Stimulated activated CD4-positive, alpha-beta T cell treated with anti-CD3 and anti-CD28 coated beads, Interleukin-15, amount 100 ng/mL, for 1 hour (primary cell): Measurements from ENCODE around the gene ZNF35.
"Not testable (repeated sequence)": the region's sequence is repeated elsewhere in the genome, so short reads cannot be mapped to it uniquely, and the experiment has no call there.

Source experiments
- DNase-seq, 2 donors: peaks; one replicate each; pipeline ENCODE4 v3.0.0-alpha.2; 2020; ENCODE audit warnings: low read depth in 1 of 2, low spot score in 1 of 2

ZNF35 gene

GRCh38 chr3:44648564-44649229 is at the start of gene ZNF35:
TSS of gene ZNF35 (plus strand) at chr3:44648732. CDS start at chr3:44651068, 2,336 bp downstream.
- peak in 1 of 2 donors; percentile 18 for DNase-seq

- DNase-seq = no peak
These were observed 46.8 kb upstream of the ZNF35 start for GRCh38 chr3:44601749-44602148.

- no peak for DNase-seq
These were observed 35.9 kb upstream of the ZNF35 start for GRCh38 chr3:44612678-44613077.

- peak; percentile 7 to 36 for DNase-seq
These were observed 23.6 kb upstream of the ZNF35 start, which contains the start of gene ZNF197 for GRCh38 chr3:44624749-44625480. TSS of gene ZNF197 (plus strand) at chr3:44625036. CDS start at chr3:44629155, 4,119 bp downstream.

- no peak for DNase-seq
These were observed 19.8 kb upstream of the ZNF35 start for GRCh38 chr3:44628716-44629115.

- no peak for DNase-seq
These were observed 16.3 kb upstream of the ZNF35 start for GRCh38 chr3:44632193-44632592.

GRCh38 chr3:44642337-44642736 is 6.2 kb upstream of the ZNF35 start:
- DNase-seq = no peak

GRCh38 chr3:44643024-44643423 is 5.5 kb upstream of the ZNF35 start:
- no peak for DNase-seq

GRCh38 chr3:44647771-44648170 is 761 bp upstream of the ZNF35 start:
- DNase-seq = no peak

GRCh38 chr3:44649709-44650108 is 1.2 kb downstream of the ZNF35 start:
- no peak for DNase-seq

GRCh38 chr3:44654039-44654438 is 5.5 kb downstream of the ZNF35 start:
- no peak for DNase-seq

- no peak for DNase-seq
These were observed 10.5 kb downstream of the ZNF35 start for GRCh38 chr3:44659015-44659414.

GRCh38 chr3:44659434-44659833 is 10.9 kb downstream of the ZNF35 start:
- DNase-seq = no peak

GRCh38 chr3:44661189-44661588 is 12.7 kb downstream of the ZNF35 start:
- no peak for DNase-seq

- DNase-seq = no peak
These were observed 16.6 kb downstream of the ZNF35 start for GRCh38 chr3:44665173-44665572.

- DNase-seq = no peak
These were observed 17.8 kb downstream of the ZNF35 start for GRCh38 chr3:44666346-44666745.

GRCh38 chr3:44669760-44670159 is 21.2 kb downstream of the ZNF35 start:
- no peak for DNase-seq

- DNase-seq = not testable (repeated sequence)
These were observed 24.9 kb downstream of the ZNF35 start for GRCh38 chr3:44673466-44673865.

GRCh38 chr3:44674211-44674610 is 25.7 kb downstream of the ZNF35 start:
- no peak for DNase-seq

- no peak for DNase-seq
These were observed 30.1 kb downstream of the ZNF35 start for GRCh38 chr3:44678480-44679116.

- no peak for DNase-seq
These were observed 32.5 kb downstream of the ZNF35 start for GRCh38 chr3:44680921-44681455.
